ENCODE measurements around the gene SGK1. TPM values are rescaled to one million over a fixed set of nuclear protein-coding genes. Genes with fewer than 3 reads are reported as not detected.

The SGK1 gene
- total RNA-seq, 1 experiment from 2014 or later: 42.6 TPM

- no peak for DNase-seq
- intact Hi-C loops (cut with micrococcal nuclease; ENCODE audit: unreplicated experiment): loop anchor here (1.0 kb wide), 1 partner anchor 71 kb away; no protein-coding TSS in a partner anchor
- ChIA-PET POLR2A (no interaction called here), CTCF (interaction anchor here (0.6 kb wide), 1 partner anchor 10 kb away, joined by 3 read pairs; no protein-coding TSS in a partner anchor)
- no TSS peak for BruUV-seq (replicated peaks)
- no peaks in the 10 kb centered on the region for H3K9me3 Mint-ChIP-seq (ENCODE audit: unreplicated experiment)
- H3K4me3 ChIP-seq (ENCODE audit: low read depth, low read length): no peak overlapping the region
- H3K4me3 Mint-ChIP-seq (ENCODE audit: unreplicated experiment): no peak overlapping the region
- H3K9me3 ChIP-seq: no peaks in the 10 kb centered on the region
- H3K4me1 ChIP-seq: peaks cover 20% of the 10 kb centered on the region
- peak overlapping the region; percentile 14 for H3K27ac Mint-ChIP-seq (ENCODE audit: unreplicated experiment)
- H3K4me1 Mint-ChIP-seq (ENCODE audit: low read depth, unreplicated experiment): peaks cover 25% of the 10 kb centered on the region
- H3K27me3 Mint-ChIP-seq (ENCODE audit: insufficient read depth, unreplicated experiment): no peaks in the 10 kb centered on the region
- no peak for TF ChIP-seq CTCF (IDR thresholded peaks at IDR 0.05; ENCODE audit: insufficient read depth in 1 of 2, low read depth in 1 of 2, low read length in 1 of 2, severe bottlenecking in 1 of 2, unreplicated experiment in 1 of 2)
- no peaks in the 10 kb centered on the region for H3K36me3 ChIP-seq (ENCODE audit: control insufficient read depth, insufficient read depth, low read length)
- H3K36me3 Mint-ChIP-seq (ENCODE audit: insufficient read depth, unreplicated experiment): peaks cover 10% of the 10 kb centered on the region
- H3K27me3 ChIP-seq (replicated peaks; ENCODE audit: control insufficient read depth, insufficient read depth, low read length): no peaks in the 10 kb centered on the region
Measured at GRCh38 chr6:134249239-134249758, 68.6 kb downstream of the SGK1 start.

DNA sequence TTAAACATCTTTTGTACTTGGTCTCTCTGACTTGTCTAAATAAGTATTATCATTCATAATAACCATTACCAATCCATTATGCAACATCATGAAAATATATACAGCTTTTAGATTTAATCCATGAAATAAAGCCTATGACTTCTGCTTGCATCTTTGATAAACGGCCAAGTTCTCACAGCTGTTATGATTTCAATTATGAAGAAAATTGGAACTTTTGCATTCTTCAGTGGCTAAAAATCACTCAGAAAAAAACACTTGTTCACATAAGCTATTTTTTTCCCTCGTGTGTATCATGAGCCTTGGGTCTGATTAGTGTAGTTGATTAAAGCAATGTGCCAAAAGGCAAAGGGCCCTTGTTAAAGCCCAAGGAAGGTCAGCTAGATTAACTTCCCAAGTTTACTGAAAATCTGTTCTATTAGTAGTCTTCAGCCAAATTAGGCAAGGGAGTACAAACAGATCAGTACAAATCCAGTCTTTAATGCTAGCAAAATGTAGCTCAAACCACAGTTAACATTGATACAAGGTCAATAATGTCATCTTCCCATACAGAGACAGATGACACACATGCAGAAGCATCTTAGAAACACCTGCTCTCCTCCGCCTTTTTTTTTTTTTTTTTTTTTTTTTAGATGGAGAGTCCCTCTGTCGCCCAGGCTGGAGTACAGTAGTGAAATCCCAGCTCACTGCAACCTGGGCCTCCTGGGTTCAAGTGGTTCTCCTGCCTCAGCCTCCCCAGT is 69.9 kb downstream of the SGK1 start:
- H3K4me1 ChIP-seq: peaks cover 20% of the 10 kb centered on the region
- no peak overlapping the region for H3K27ac Mint-ChIP-seq (ENCODE audit: unreplicated experiment)
- no peaks in the 10 kb centered on the region for H3K27me3 Mint-ChIP-seq (ENCODE audit: insufficient read depth, unreplicated experiment)
- no TSS peak for BruUV-seq (replicated peaks)
- ChIA-PET POLR2A (no interaction called here), CTCF (no interaction called here)
- peaks cover 18% of the 10 kb centered on the region for H3K4me1 Mint-ChIP-seq (ENCODE audit: low read depth, unreplicated experiment)
- no peaks in the 10 kb centered on the region for H3K36me3 ChIP-seq (ENCODE audit: control insufficient read depth, insufficient read depth, low read length)
- H3K36me3 Mint-ChIP-seq (ENCODE audit: insufficient read depth, unreplicated experiment): peaks cover 10% of the 10 kb centered on the region
- no peak overlapping the region for H3K4me3 Mint-ChIP-seq (ENCODE audit: unreplicated experiment)
- no peaks in the 10 kb centered on the region for H3K9me3 Mint-ChIP-seq (ENCODE audit: unreplicated experiment)
- no peak for TF ChIP-seq CTCF (IDR thresholded peaks at IDR 0.05; ENCODE audit: insufficient read depth in 1 of 2, low read depth in 1 of 2, low read length in 1 of 2, severe bottlenecking in 1 of 2, unreplicated experiment in 1 of 2)
- DNase-seq: no peak
- H3K27me3 ChIP-seq (replicated peaks; ENCODE audit: control insufficient read depth, insufficient read depth, low read length): no peaks in the 10 kb centered on the region
- H3K4me3 ChIP-seq (ENCODE audit: low read depth, low read length): no peak overlapping the region
- intact Hi-C loops (cut with micrococcal nuclease; ENCODE audit: unreplicated experiment): no loop called here
- H3K9me3 ChIP-seq: no peaks in the 10 kb centered on the region

DNA sequence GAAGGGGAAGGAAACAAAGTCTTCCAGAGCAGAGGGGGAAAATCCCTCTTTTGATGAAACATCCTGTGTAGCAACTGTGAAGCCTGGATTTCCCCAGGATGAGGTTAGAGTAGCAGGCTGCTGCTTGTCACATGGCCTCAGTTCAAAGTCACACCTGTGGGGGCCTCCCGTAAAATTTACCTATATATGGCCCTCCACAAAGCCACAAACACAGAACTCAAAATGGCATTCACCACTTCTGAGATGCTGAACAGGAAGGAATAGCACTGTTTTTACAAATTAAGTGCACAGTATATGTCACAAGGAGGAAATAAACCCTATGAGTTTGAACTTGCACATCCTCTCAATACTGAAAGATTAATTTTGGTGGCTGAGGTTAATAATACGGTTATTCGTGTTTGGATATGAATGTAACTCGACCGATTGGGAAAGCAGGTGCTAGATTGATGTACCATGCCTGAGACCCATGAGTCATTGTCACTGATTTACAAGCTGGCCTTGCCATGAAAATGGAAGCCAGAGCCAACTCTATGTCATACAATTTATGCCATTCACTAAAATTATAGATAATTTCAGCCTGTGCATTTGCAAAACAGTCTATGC is 70.6 kb downstream of the SGK1 start:
- no peak overlapping the region for H3K27ac Mint-ChIP-seq (ENCODE audit: unreplicated experiment)
- peaks cover 20% of the 10 kb centered on the region for H3K4me1 ChIP-seq
- no peak for DNase-seq
- no peak for TF ChIP-seq CTCF (IDR thresholded peaks at IDR 0.05; ENCODE audit: insufficient read depth in 1 of 2, low read depth in 1 of 2, low read length in 1 of 2, severe bottlenecking in 1 of 2, unreplicated experiment in 1 of 2)
- intact Hi-C loops (cut with micrococcal nuclease; ENCODE audit: unreplicated experiment): no loop called here
- ChIA-PET POLR2A (no interaction called here), CTCF (no interaction called here)
- H3K4me3 ChIP-seq (ENCODE audit: low read depth, low read length): no peak overlapping the region
- no peaks in the 10 kb centered on the region for H3K27me3 Mint-ChIP-seq (ENCODE audit: insufficient read depth, unreplicated experiment)
- H3K36me3 ChIP-seq (ENCODE audit: control insufficient read depth, insufficient read depth, low read length): no peaks in the 10 kb centered on the region
- H3K36me3 Mint-ChIP-seq (ENCODE audit: insufficient read depth, unreplicated experiment): peaks cover 10% of the 10 kb centered on the region
- no TSS peak for BruUV-seq (replicated peaks)
- no peaks in the 10 kb centered on the region for H3K27me3 ChIP-seq (replicated peaks; ENCODE audit: control insufficient read depth, insufficient read depth, low read length)
- H3K9me3 ChIP-seq: no peaks in the 10 kb centered on the region
- peaks cover 18% of the 10 kb centered on the region for H3K4me1 Mint-ChIP-seq (ENCODE audit: low read depth, unreplicated experiment)
- no peaks in the 10 kb centered on the region for H3K9me3 Mint-ChIP-seq (ENCODE audit: unreplicated experiment)
- H3K4me3 Mint-ChIP-seq (ENCODE audit: unreplicated experiment): no peak overlapping the region

Measured in Caco-2 (cell line).